ENCODE measurements around the gene PNCK. TPM values are rescaled to one million over a fixed set of nuclear protein-coding genes. Genes with fewer than 3 reads are reported as not detected.

The PNCK gene
- total RNA-seq, 1 experiment from 2014 or later = 26.8 TPM

DNA sequence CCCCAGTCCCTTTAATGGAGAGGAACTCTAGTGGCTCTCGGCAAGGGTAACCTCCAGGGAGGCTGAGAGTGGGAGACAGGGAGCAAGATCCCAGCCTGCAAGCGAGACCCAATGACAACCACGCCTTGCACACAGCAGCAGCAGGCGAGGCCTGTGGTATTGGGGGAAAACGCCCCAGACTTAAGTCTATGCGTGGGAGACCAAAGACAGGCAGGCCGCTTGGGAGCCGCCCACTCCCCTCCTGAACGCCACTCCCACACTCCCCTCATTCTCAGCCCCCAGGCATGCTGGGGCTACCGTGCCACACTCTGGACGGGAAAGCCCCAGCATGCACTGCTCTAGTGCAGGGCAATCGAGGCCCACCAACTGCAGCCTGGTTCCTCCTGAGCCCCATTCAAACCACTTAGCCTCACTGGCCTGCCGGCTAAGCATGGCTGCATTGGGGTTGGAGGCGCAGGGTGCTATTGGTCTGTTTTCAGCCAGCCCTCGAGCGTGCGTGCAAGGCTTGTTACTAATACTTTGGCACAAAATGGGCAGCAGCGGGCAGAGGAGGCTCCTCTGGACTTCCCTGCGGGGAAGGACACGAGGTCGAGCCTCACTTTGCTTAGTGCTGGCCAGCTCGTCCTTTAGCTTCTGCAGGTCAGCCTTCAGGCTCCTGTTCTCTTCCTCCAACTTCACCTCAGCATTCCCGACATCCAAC, 28.9 kb upstream of the PNCK start:
- no peaks in the 10 kb centered on the region for H4K20me1 ChIP-seq (ENCODE audit: control insufficient read depth, insufficient read depth, insufficient read length)
- H3K27me3 Mint-ChIP-seq (ENCODE audit: low read depth) = no peaks in the 10 kb centered on the region; the same call in 1 of the 2 replicates
- H3K27ac Mint-ChIP-seq = no peak overlapping the region
- no peak overlapping the region for H3K9ac ChIP-seq (ENCODE audit: extremely low read depth, insufficient read length, low read length)
- H3K9me3 ChIP-seq (ENCODE audit: control insufficient read depth, low read depth, low read length) = no peaks in the 10 kb centered on the region
- H2AK5ac ChIP-seq (ENCODE audit: insufficient read length, low read length) = no peak overlapping the region
- H3T11ph ChIP-seq (ENCODE audit: low read length) = no peak overlapping the region
- no peak overlapping the region for H3K4ac ChIP-seq (ENCODE audit: low read depth, low read length)
- TF ChIP-seq, protein P1, sequence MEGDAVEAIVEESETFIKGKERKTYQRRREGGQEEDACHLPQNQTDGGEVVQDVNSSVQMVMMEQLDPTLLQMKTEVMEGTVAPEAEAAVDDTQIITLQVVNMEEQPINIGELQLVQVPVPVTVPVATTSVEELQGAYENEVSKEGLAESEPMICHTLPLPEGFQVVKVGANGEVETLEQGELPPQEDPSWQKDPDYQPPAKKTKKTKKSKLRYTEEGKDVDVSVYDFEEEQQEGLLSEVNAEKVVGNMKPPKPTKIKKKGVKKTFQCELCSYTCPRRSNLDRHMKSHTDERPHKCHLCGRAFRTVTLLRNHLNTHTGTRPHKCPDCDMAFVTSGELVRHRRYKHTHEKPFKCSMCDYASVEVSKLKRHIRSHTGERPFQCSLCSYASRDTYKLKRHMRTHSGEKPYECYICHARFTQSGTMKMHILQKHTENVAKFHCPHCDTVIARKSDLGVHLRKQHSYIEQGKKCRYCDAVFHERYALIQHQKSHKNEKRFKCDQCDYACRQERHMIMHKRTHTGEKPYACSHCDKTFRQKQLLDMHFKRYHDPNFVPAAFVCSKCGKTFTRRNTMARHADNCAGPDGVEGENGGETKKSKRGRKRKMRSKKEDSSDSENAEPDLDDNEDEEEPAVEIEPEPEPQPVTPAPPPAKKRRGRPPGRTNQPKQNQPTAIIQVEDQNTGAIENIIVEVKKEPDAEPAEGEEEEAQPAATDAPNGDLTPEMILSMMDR (conservative IDR thresholded peaks at IDR 0.05) = no peak
- H2BK15ac ChIP-seq (ENCODE audit: low read depth, low read length) = no peak overlapping the region
- H3K27me3 ChIP-seq (ENCODE audit: insufficient read depth, low read length) = no peaks in the 10 kb centered on the region
- no peak overlapping the region for H2BK120ac ChIP-seq (ENCODE audit: low read depth, low read length, poor library complexity, severe bottlenecking)
- H2AFZ ChIP-seq (ENCODE audit: low read length) = no peak overlapping the region
- no peak for DNase-seq
- no peak overlapping the region for H3K4me3 Mint-ChIP-seq
- no peak overlapping the region for H3K4me2 ChIP-seq (ENCODE audit: insufficient read depth, insufficient read length, low read length)
- no peak overlapping the region for H3K18ac ChIP-seq (ENCODE audit: insufficient read length, low read depth, low read length)
- H3K23me2 ChIP-seq (ENCODE audit: insufficient read length, low read depth, low read length, poor library complexity, severe bottlenecking) = no peaks in the 10 kb centered on the region
- H3K27ac ChIP-seq (ENCODE audit: insufficient read length, low read depth, low read length) = no peak overlapping the region
- no peak overlapping the region for H3K23ac ChIP-seq (ENCODE audit: insufficient read length, low read depth, low read length)
- H2BK20ac ChIP-seq (ENCODE audit: low read depth, low read length, poor library complexity, severe bottlenecking) = no peak overlapping the region
- no peaks in the 10 kb centered on the region; a peak in 1 of 4 replicates for H3K4me1 Mint-ChIP-seq
- H3K9me3 Mint-ChIP-seq = peaks cover 64 to 80% of the 10 kb centered on the region in 2 experiments
- H4K91ac ChIP-seq (ENCODE audit: insufficient read length, low read depth, low read length) = no peak overlapping the region
- H3K4me1 ChIP-seq (ENCODE audit: insufficient read depth, low read length) = no peaks in the 10 kb centered on the region
- no peaks in the 10 kb centered on the region for H3K79me2 ChIP-seq (ENCODE audit: insufficient read depth, low read length)
- no peak overlapping the region for H3K14ac ChIP-seq (ENCODE audit: insufficient read depth, low read length)
- no peaks in the 10 kb centered on the region for H3K79me1 ChIP-seq (ENCODE audit: insufficient read depth, low read depth, low read length, poor library complexity, severe bottlenecking)
- peaks cover 26 to 56% (median 48%) of the 10 kb centered on the region in 3 experiments for H3K36me3 Mint-ChIP-seq (ENCODE audit: insufficient read depth in 1 of 3, low read depth in 3 of 3)
- H3K56ac ChIP-seq (ENCODE audit: insufficient read length, low read depth, low read length) = no peak overlapping the region
- H4K5ac ChIP-seq (ENCODE audit: insufficient read length, low read depth, low read length) = no peak overlapping the region
- H4K8ac ChIP-seq (replicated peaks; ENCODE audit: insufficient read length, low read depth, low read length) = no peak overlapping the region
- no peak overlapping the region for H2BK5ac ChIP-seq (ENCODE audit: insufficient read length, low read length)
- no peak overlapping the region for H2BK12ac ChIP-seq (ENCODE audit: insufficient read length, low read depth, low read length)
- no CpG with 5 or more reads among the region's 23 CpGs for WGBS (ENCODE audit: extremely low coverage, insufficient read length, low lambda C conversion rate)
